GM18909 (cell line): Measurements from ENCODE around the gene CYFIP1.

Experiments used
- ATAC-seq: cut with Tn5 transposase; IDR thresholded peaks from one replicate; pipeline ENCODE4 v1.9.1; 2021; ENCODE audit warnings: mild to moderate bottlenecking; ENCODE audit not compliant: unreplicated experiment, poor library complexity

CYFIP1 gene

DNA sequence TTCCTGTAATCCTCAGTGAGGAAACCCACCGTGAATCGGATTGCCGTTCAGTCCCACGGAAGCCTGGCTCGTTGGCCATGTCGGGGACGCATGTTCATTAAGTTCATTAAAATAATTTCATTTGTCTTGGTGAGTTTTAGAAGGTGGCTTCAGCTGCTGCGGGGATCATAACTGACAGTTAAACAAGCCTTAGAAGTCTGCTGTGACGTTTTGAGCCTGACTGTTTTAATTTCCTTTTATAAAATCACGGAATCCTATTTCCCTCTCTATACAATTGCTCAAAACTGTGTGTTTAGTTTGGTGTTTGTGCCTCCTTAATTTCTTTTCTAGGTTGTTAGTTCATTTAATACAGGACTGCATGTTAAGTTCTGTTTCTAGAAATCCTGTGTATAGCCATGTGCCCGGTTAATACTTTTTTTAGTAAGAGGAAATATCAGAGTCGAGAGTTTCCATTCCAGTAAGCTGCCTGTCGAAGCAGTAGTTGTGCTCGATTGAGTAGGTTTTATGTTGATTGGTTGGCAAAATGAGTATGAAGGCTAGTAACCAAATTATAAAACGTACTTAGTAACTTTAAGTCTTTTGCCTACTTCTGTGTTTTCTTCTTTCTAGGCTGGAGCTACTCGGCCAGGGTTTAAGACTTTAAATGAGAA lies 141.0 kb downstream of the CYFIP1 start:
- ATAC-seq, result no peak

- ATAC-seq, result peak; percentile 87
These were observed 141.7 kb downstream of the CYFIP1 start, which contains the start of gene NIPA2 for GRCh38 chr15:22838292-22839042. Gene NIPA2 (plus strand): TSS chr15:22838666. CDS start chr15:22851732, 13,066 bp downstream.

GRCh38 chr15:22831473-22831872 lies 148.7 kb downstream of the CYFIP1 start:
- ATAC-seq, result no peak

DNA sequence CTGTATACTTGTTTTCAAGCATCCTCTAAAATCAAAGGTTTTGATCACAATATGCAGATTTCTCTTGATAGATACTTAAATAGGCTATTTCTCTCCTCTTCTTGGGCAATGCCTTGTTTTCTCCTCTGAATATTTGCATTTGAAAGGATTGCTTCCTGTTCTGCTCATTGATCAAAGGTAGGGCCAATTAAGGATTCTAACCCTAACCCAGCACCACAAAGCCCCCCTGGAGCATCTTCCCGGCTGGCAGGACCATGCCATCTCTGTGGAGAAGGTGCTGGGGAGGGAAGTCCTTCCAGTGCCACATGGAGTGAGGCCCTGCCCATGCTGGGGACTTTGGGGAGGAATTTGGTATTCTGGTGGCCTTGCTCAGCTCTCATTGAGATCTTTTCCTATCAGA lies 153.0 kb downstream of the CYFIP1 start:
- no peak for ATAC-seq

- no peak for ATAC-seq
These were observed 156.6 kb downstream of the CYFIP1 start for GRCh38 chr15:22823495-22824128.

- no peak for ATAC-seq
These were observed 160.5 kb downstream of the CYFIP1 start for GRCh38 chr15:22819651-22820050.
